SK-N-SH (cell line): ENCODE results near the gene RERG.

Experiments used
- POLR2AphosphoS5 ChIP-seq: IDR thresholded peaks from 2 replicates; pipeline ENCODE4 v1.6.1; 2012; ENCODE audit warnings: low read depth, low read length
- RAD21 ChIP-seq: IDR thresholded peaks from 2 replicates; pipeline ENCODE4 v1.6.1; 2012; ENCODE audit warnings: mild to moderate bottlenecking, low read length
- SIN3A ChIP-seq: IDR thresholded peaks from 2 replicates; pipeline ENCODE4 v1.6.1; 2012; ENCODE audit warnings: low read depth, mild to moderate bottlenecking, low read length, moderate library complexity, borderline replicate concordance
- TF ChIP-seq, protein P1 (sequence below): IDR thresholded peaks from 2 replicates; pipeline ENCODE4; 2012
- TF ChIP-seq, protein P2 (sequence below): fragments of 200-600 bp; sonication (generic); IDR thresholded peaks from 2 replicates; pipeline ENCODE4 v1.6.1; 2017; ENCODE audit warnings: antibody characterized with exemption, mild to moderate bottlenecking, moderate library complexity

- TF ChIP-seq POLR2AphosphoS5: no peak
- no peak for TF ChIP-seq SIN3A
- no peak for TF ChIP-seq RAD21
- TF ChIP-seq, protein P1, sequence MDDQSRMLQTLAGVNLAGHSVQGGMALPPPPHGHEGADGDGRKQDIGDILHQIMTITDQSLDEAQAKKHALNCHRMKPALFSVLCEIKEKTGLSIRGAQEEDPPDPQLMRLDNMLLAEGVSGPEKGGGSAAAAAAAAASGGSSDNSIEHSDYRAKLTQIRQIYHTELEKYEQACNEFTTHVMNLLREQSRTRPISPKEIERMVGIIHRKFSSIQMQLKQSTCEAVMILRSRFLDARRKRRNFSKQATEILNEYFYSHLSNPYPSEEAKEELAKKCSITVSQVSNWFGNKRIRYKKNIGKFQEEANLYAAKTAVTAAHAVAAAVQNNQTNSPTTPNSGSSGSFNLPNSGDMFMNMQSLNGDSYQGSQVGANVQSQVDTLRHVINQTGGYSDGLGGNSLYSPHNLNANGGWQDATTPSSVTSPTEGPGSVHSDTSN: no peak
- TF ChIP-seq, protein P2, sequence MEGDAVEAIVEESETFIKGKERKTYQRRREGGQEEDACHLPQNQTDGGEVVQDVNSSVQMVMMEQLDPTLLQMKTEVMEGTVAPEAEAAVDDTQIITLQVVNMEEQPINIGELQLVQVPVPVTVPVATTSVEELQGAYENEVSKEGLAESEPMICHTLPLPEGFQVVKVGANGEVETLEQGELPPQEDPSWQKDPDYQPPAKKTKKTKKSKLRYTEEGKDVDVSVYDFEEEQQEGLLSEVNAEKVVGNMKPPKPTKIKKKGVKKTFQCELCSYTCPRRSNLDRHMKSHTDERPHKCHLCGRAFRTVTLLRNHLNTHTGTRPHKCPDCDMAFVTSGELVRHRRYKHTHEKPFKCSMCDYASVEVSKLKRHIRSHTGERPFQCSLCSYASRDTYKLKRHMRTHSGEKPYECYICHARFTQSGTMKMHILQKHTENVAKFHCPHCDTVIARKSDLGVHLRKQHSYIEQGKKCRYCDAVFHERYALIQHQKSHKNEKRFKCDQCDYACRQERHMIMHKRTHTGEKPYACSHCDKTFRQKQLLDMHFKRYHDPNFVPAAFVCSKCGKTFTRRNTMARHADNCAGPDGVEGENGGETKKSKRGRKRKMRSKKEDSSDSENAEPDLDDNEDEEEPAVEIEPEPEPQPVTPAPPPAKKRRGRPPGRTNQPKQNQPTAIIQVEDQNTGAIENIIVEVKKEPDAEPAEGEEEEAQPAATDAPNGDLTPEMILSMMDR: no peak
These were observed 162.1 kb downstream of the RERG start for GRCh38 chr12:15059123-15059522.
